ENCODE measurements around the gene TPCN2. TPM values are rescaled to one million over a fixed set of nuclear protein-coding genes. Genes with fewer than 3 reads are reported as not detected.
"Not testable (repeated sequence)": the region's sequence is repeated elsewhere in the genome, so short reads cannot be mapped to it uniquely, and the experiment has no call there.

Gene TPCN2
- total RNA-seq, 4 donors from 2014 or later, result 18.7 to 34.5 (median 24.7) TPM

DNA sequence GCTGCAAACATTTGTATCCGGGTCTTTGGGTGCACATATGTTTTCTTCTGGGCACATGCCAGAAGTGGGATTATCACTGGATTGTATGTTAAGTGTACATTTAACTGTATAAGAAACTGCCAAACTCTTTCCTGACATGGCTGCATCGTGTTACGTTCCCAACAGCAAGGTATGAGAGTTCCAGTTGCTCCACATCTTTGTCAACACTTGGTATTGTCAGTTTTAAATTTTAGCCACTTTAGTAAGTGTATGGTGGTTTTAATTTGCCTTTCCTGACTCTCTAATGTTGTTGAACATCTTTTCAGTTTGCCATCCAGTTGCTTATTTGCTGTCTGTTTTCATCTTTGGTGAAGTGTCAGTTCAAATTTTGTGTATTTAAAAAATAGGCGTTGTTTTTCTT is 84.5 kb downstream of the TPCN2 start:
- Histone ChIP-seq H3K4me3 (no peak overlapping the region), H3K9me3 (peaks cover 0 to 4% (median 0%) of the 10 kb centered on the region in 4 donors), H3K36me3 (peaks cover 0 to 16% (median 7%) of the 10 kb centered on the region in 4 donors), H3K4me1 (peaks cover 7 to 16% (median 11%) of the 10 kb centered on the region in 4 donors), H3K27me3 (no peaks in the 10 kb centered on the region), H3K27ac (replicated peaks in 1 of 4) (no peak overlapping the region)
- no peak for TF ChIP-seq POLR2A (IDR thresholded peaks at IDR 0.05; ENCODE audit: low read depth)
- TF ChIP-seq, protein P1, sequence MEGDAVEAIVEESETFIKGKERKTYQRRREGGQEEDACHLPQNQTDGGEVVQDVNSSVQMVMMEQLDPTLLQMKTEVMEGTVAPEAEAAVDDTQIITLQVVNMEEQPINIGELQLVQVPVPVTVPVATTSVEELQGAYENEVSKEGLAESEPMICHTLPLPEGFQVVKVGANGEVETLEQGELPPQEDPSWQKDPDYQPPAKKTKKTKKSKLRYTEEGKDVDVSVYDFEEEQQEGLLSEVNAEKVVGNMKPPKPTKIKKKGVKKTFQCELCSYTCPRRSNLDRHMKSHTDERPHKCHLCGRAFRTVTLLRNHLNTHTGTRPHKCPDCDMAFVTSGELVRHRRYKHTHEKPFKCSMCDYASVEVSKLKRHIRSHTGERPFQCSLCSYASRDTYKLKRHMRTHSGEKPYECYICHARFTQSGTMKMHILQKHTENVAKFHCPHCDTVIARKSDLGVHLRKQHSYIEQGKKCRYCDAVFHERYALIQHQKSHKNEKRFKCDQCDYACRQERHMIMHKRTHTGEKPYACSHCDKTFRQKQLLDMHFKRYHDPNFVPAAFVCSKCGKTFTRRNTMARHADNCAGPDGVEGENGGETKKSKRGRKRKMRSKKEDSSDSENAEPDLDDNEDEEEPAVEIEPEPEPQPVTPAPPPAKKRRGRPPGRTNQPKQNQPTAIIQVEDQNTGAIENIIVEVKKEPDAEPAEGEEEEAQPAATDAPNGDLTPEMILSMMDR (IDR thresholded peaks at IDR 0.05), result no peak
- no peak for TF ChIP-seq EP300 (IDR thresholded peaks at IDR 0.05)
- TF ChIP-seq POLR2AphosphoS5 (IDR thresholded peaks at IDR 0.05), result no peak
- intact Hi-C loops (cut with DNase I), result loop anchor here (5.0 to 10.0 kb wide), 2 partner anchors 152 to 509 kb away; partner anchors contain the start of gene CCND1
- DNase-seq (ENCODE audit: extremely low spot score), result no peak
- WGBS, result 94% methylated on average over 4 of the region's 4 CpGs

- Histone ChIP-seq H3K4me1 (peaks cover 7 to 16% (median 11%) of the 10 kb centered on the region in 4 donors), H3K36me3 (peaks cover 0 to 18% (median 10%) of the 10 kb centered on the region in 4 donors)
- not testable (repeated sequence) for H3K27me3 ChIP-seq; H3K4me3 ChIP-seq; H3K9me3 ChIP-seq; H3K27ac ChIP-seq (replicated peaks in 1 of 4); DNase-seq (ENCODE audit: extremely low spot score)
- intact Hi-C loops (cut with DNase I), result loop anchor here (5.0 to 10.0 kb wide), 2 partner anchors 151 to 508 kb away; partner anchors contain the start of gene CCND1
- 93% methylated on average over 2 of the region's 2 CpGs for WGBS
Observed at GRCh38 chr11:69134182-69134581, 85.5 kb downstream of the TPCN2 start.

- Histone ChIP-seq H3K27ac (replicated peaks in 1 of 4) (no peak overlapping the region), H3K36me3 (peaks cover 0 to 21% (median 10%) of the 10 kb centered on the region in 4 donors), H3K9me3 (peaks cover 0 to 4% (median 0%) of the 10 kb centered on the region in 4 donors), H3K27me3 (no peaks in the 10 kb centered on the region), H3K4me3 (no peak overlapping the region), H3K4me1 (peaks cover 7 to 16% (median 11%) of the 10 kb centered on the region in 4 donors)
- TF ChIP-seq EP300 (IDR thresholded peaks at IDR 0.05) (no peak), POLR2AphosphoS5 (IDR thresholded peaks at IDR 0.05) (no peak), POLR2A (IDR thresholded peaks at IDR 0.05; ENCODE audit: low read depth) (no peak)
- TF ChIP-seq, protein P1 (IDR thresholded peaks at IDR 0.05), result no peak
- WGBS, result 90% methylated on average over 7 of the region's 8 CpGs
- DNase-seq (ENCODE audit: extremely low spot score), result no peak
- intact Hi-C loops (cut with DNase I), result loop anchor here (5.0 to 10.0 kb wide), 2 partner anchors 150 to 507 kb away; partner anchors contain the start of gene CCND1
Observed at GRCh38 chr11:69134957-69135356, 86.2 kb downstream of the TPCN2 start.

GRCh38 chr11:69135420-69136363 is 87.0 kb downstream of the TPCN2 start:
- 77% methylated on average over 10 of the region's 14 CpGs for WGBS
- intact Hi-C loops (cut with DNase I), result loop anchor here (10.0 kb wide), 1 partner anchor 149 kb away; no protein-coding TSS in a partner anchor
- no peak for DNase-seq (ENCODE audit: extremely low spot score)
- peaks cover 0 to 4% (median 0%) of the 10 kb centered on the region in 4 donors for H3K9me3 ChIP-seq
- H3K4me3 ChIP-seq, result no peak overlapping the region
- H3K27ac ChIP-seq (replicated peaks in 1 of 4), result no peak overlapping the region
- peaks cover 0 to 21% (median 10%) of the 10 kb centered on the region in 4 donors for H3K36me3 ChIP-seq
- H3K4me1 ChIP-seq, result peaks cover 7 to 12% (median 11%) of the 10 kb centered on the region in 4 donors
- H3K27me3 ChIP-seq, result no peaks in the 10 kb centered on the region
- TF ChIP-seq POLR2AphosphoS5 (IDR thresholded peaks at IDR 0.05), result no peak
- TF ChIP-seq, protein P1 (IDR thresholded peaks at IDR 0.05), result no peak
- TF ChIP-seq EP300 (IDR thresholded peaks at IDR 0.05), result no peak
- TF ChIP-seq POLR2A (IDR thresholded peaks at IDR 0.05; ENCODE audit: low read depth), result no peak

DNA sequence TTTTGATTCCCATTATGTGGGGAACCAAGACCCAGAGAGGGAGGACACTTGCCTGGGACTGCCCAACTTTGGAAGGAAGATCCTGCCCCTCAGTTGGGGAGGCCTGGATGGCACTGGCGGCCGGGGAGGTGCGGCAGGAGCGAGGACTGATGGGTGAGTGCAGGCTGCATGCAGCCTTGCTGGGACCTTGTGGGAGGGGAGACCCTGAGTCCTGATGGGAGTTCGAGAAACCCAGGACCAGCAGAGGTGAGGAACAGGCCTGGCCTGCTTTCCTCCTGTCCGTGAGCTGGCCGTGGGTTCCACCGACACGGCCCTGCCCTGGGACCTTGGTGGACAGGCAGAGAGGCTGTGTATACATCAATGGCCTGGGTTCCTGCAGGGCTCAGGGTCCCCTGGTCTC is 87.7 kb downstream of the TPCN2 start:
- TF ChIP-seq POLR2A (IDR thresholded peaks at IDR 0.05; ENCODE audit: low read depth) (no peak), EP300 (IDR thresholded peaks at IDR 0.05) (no peak), POLR2AphosphoS5 (IDR thresholded peaks at IDR 0.05) (no peak)
- TF ChIP-seq, protein P1 (IDR thresholded peaks at IDR 0.05), result no peak
- Histone ChIP-seq H3K27ac (replicated peaks in 1 of 4) (no peak overlapping the region), H3K27me3 (no peaks in the 10 kb centered on the region), H3K9me3 (peaks cover 0 to 4% (median 0%) of the 10 kb centered on the region in 4 donors), H3K4me3 (no peak overlapping the region), H3K36me3 (peaks cover 0 to 21% (median 10%) of the 10 kb centered on the region in 4 donors), H3K4me1 (peaks cover 4 to 7% (median 5%) of the 10 kb centered on the region in 4 donors)
- intact Hi-C loops (cut with DNase I), result loop anchor here (10.0 kb wide), 1 partner anchor 148 kb away; no protein-coding TSS in a partner anchor
- no peak for DNase-seq (ENCODE audit: extremely low spot score)
- WGBS, result 93% methylated on average over 9 of the region's 9 CpGs

Measured in esophagus muscularis mucosa (tissue), 4 donors.